Endothelial cell of umbilical vein (primary cell): ENCODE measurements around the gene RASAL2. TPM values are rescaled to one million over a fixed set of nuclear protein-coding genes. Genes with fewer than 3 reads are reported as not detected.

Source experiments
- BruUV-seq: library from RNA; stranded (reverse); fragments of 400-500 nt; replicated peaks from 2 replicates; lab custom pipeline; 2021; lab: Mats Ljungman, UMichigan
- CTCF ChIA-PET: fragments of 300-600, 350-600 bp; sonication (Branson Sonifier 250); formaldehyde crosslinking; loops from one replicate; lab custom pipeline; 2021; ENCODE audit warnings: antibody characterized with exemption, inconsistent platforms; lab: Charles Lee
- POLR2A ChIA-PET: fragments of 300-600, 350-600 bp; sonication (Branson Sonifier 250); formaldehyde crosslinking; loops from one replicate; lab custom pipeline; 2021; ENCODE audit warnings: antibody characterized with exemption, inconsistent platforms; lab: Charles Lee
- DNase-seq: peaks from one replicate; pipeline ENCODE4 v3.0.0-alpha.2; 2011; ENCODE audit warnings: low read depth, low spot score
- FAIRE-seq: peaks from 2 replicates; lab custom pipeline; 2011; peaks lifted over from hg19 to GRCh38; lab: Jason Lieb, UNC
- H2AFZ ChIP-seq: 2 replicates; pipeline ENCODE4 v1.6.0; 2012; ENCODE audit warnings: low read depth, low read length, control low read depth, inconsistent platforms
- H3K27ac ChIP-seq: 2 replicates; pipeline ENCODE4 v1.5.1; 2011; ENCODE audit warnings: low read depth, mild to moderate bottlenecking, control low read depth, low read length, moderate library complexity; ENCODE audit not compliant: insufficient read depth
- H3K27me3 ChIP-seq, 2 experiments: 2 replicates each; pipeline versions ENCODE4 v1.6.0 to v1.6.1; 2011; ENCODE audit warnings: low read length in 2 of 2, mixed read lengths in 1 of 2; ENCODE audit not compliant: control insufficient read depth in 2 of 2, insufficient read depth in 2 of 2
- H3K36me3 ChIP-seq, 2 experiments: 2 replicates in 1 of 2; 3 replicates in 1 of 2; pipeline ENCODE4 v1.5.1; 2011; ENCODE audit warnings: low read length in 2 of 2, mild to moderate bottlenecking in 1 of 2, moderate library complexity in 1 of 2; ENCODE audit not compliant: control insufficient read depth in 2 of 2, insufficient read depth in 2 of 2; ENCODE audit errors: extremely low read depth in 1 of 2
- H3K4me1 ChIP-seq: 3 replicates; pipeline ENCODE4 v1.5.1; 2011; ENCODE audit warnings: mild to moderate bottlenecking, low read length; ENCODE audit not compliant: control insufficient read depth, insufficient read depth; ENCODE audit errors: extremely low read depth
- H3K4me2 ChIP-seq: 2 replicates; pipeline ENCODE4 v1.6.1; 2011; ENCODE audit warnings: low read length, control low read depth, mixed read lengths; ENCODE audit not compliant: insufficient read depth
- H3K4me3 ChIP-seq, 3 experiments: fragments of 200-600 bp in 1 of 3; sonication (generic), shearing (Covaris generic) in 1 of 3; replicated peaks in 1 of 3; 2 replicates each; pipeline ENCODE4 v1.5.1; 2011 to 2016; ENCODE audit warnings: control low read depth in 3 of 3, low read length in 3 of 3, mild to moderate bottlenecking in 2 of 3, inconsistent platforms in 1 of 3, low read depth in 1 of 3, moderate library complexity in 1 of 3; ENCODE audit not compliant: insufficient read depth in 1 of 3
- H3K79me2 ChIP-seq: 2 replicates; pipeline ENCODE4 v1.6.0; 2012; ENCODE audit warnings: low read length, inconsistent platforms; ENCODE audit not compliant: control insufficient read depth, insufficient read depth
- H3K9ac ChIP-seq: replicated peaks from 2 replicates; pipeline ENCODE3; 2011; ENCODE audit warnings: low read length, control low read depth; ENCODE audit not compliant: insufficient read depth; ENCODE audit errors: extremely low read depth
- H3K9me1 ChIP-seq: replicated peaks from 3 replicates; pipeline ENCODE4 v1.6.0; 2011; ENCODE audit warnings: mild to moderate bottlenecking, low read length; ENCODE audit not compliant: control insufficient read depth, insufficient read depth; ENCODE audit errors: extremely low read depth
- H3K9me3 ChIP-seq: replicated peaks from 2 replicates; pipeline ENCODE4 v1.5.1; 2012; ENCODE audit warnings: low read length, inconsistent platforms; ENCODE audit not compliant: control insufficient read depth, insufficient read depth
- H4K20me1 ChIP-seq: replicated peaks from 2 replicates; pipeline ENCODE3; 2011; ENCODE audit warnings: mild to moderate bottlenecking, low read length; ENCODE audit not compliant: control insufficient read depth, insufficient read depth; ENCODE audit errors: extremely low read depth
- CTCF ChIP-seq, 2 donors: IDR thresholded peaks; 1 replicate in 1 of 2; 2 replicates in 1 of 2; pipeline ENCODE4 v1.5.1; 2011; ENCODE audit warnings: low read length in 2 of 2, mild to moderate bottlenecking in 2 of 2, moderate library complexity in 2 of 2, control low read depth in 1 of 2, inconsistent platforms in 1 of 2, low read depth in 1 of 2; ENCODE audit not compliant: insufficient read depth in 1 of 2; ENCODE audit errors: extremely low read depth in 1 of 2
- FOS ChIP-seq: IDR thresholded peaks from 2 replicates; pipeline ENCODE4 v1.6.1; 2011; ENCODE audit warnings: mild to moderate bottlenecking, low read length, moderate library complexity, borderline replicate concordance; ENCODE audit not compliant: insufficient read depth
- GATA2 ChIP-seq: IDR thresholded peaks from 2 replicates; pipeline ENCODE4 v1.7.0; 2011; ENCODE audit warnings: low read depth, mild to moderate bottlenecking, moderate library complexity, mixed read lengths, low read length; ENCODE audit not compliant: insufficient read length, insufficient read depth
- JUN ChIP-seq: IDR thresholded peaks from 2 replicates; pipeline ENCODE4 v1.6.1; 2011; ENCODE audit warnings: borderline replicate concordance, low read depth; ENCODE audit not compliant: insufficient read length, insufficient read depth
- MAX ChIP-seq: IDR thresholded peaks from 2 replicates; pipeline ENCODE4 v1.6.1; 2011; ENCODE audit not compliant: insufficient read depth, insufficient read length
- MYC ChIP-seq: IDR thresholded peaks from one replicate; pipeline ENCODE4 v1.6.1; 2011; ENCODE audit warnings: mild to moderate bottlenecking, low read depth, low read length
- POLR2A ChIP-seq: IDR thresholded peaks from 2 replicates; pipeline ENCODE4 v1.6.1; 2012; ENCODE audit warnings: low read depth, mild to moderate bottlenecking, control low read depth, low read length
- POLR2AphosphoS5 ChIP-seq: IDR thresholded peaks from 2 replicates; pipeline ENCODE4 v1.6.1; 2012; ENCODE audit warnings: low read depth, mild to moderate bottlenecking, control low read depth, low read length, moderate library complexity; ENCODE audit not compliant: insufficient read depth
- dilution Hi-C: fragments of 300-500 bp; cut with MboI; formaldehyde crosslinking; loops from one replicate; pipeline ENCODE4 v1.15.0; 2019; ENCODE audit warnings: low sequenced_read_pairs; ENCODE audit not compliant: extremely low pct_ligation_motif_present
- intact Hi-C: fragments of 100-400 bp; cut with micrococcal nuclease; formaldehyde crosslinking; loops from one replicate; pipeline ENCODE4 v1.10.0; 2022
- polyA plus RNA-seq, 4 experiments: library from polyadenylated mRNA; depleted of rRNA in 3 of 4; stranded (reverse) in 3 of 4; unstranded in 1 of 4; fragments of >200 nt; gene quantifications; 2 replicates each; pipeline versions ENCODE4 v1.2.1 to v1.2.3, GENCODE V29; 2011 to 2012; ENCODE audit warnings: missing spikeins in 1 of 4
- total RNA-seq: library from RNA; stranded (reverse); gene quantifications from 2 replicates; pipeline ENCODE4 v1.2.3, GENCODE V29; 2021

The RASAL2 gene
- total and polyA plus RNA-seq, 2 donors (not counting 3 experiments of a cell fraction or from before 2014, with no cell fraction given): 12.5 to 15.5 TPM

- H3K36me3 ChIP-seq: no peaks in the 10 kb centered on the region
- H3K9me3 ChIP-seq: no peaks in the 10 kb centered on the region
- peaks cover 3% of the 10 kb centered on the region for H3K4me1 ChIP-seq
- TF ChIP-seq JUN: no peak
- no peak for TF ChIP-seq CTCF (IDR thresholded peaks at IDR 0.05; ENCODE audit: extremely low read depth in 1 of 2, insufficient read depth in 1 of 2, low read depth in 1 of 2, low read length in 2 of 2)
- no peak for TF ChIP-seq MYC
- TF ChIP-seq GATA2: no peak
- TF ChIP-seq POLR2A: no peak
- no peak for TF ChIP-seq MAX
- no peak for TF ChIP-seq FOS
- TF ChIP-seq POLR2AphosphoS5: no peak
- no peaks in the 10 kb centered on the region for H4K20me1 ChIP-seq
- no peak overlapping the region for H3K9ac ChIP-seq
- ChIA-PET POLR2A (no interaction called here), CTCF (no interaction called here)
- H2AFZ ChIP-seq: no peak overlapping the region
- H3K27me3 ChIP-seq: no peaks in the 10 kb centered on the region
- dilution Hi-C loops (no loop called here), intact Hi-C loops (no loop called here)
- H3K4me2 ChIP-seq: no peak overlapping the region
- H3K27ac ChIP-seq: no peak overlapping the region
- BruUV-seq: no TSS peak
- no peaks in the 10 kb centered on the region for H3K9me1 ChIP-seq
- DNase-seq: no peak
- no peak overlapping the region for H3K4me3 ChIP-seq
- FAIRE-seq: no peak
- H3K79me2 ChIP-seq: peaks cover 4% of the 10 kb centered on the region
These were observed 139.0 kb downstream of the RASAL2 start for GRCh38 chr1:178232949-178233348.
